Spleen (tissue), 11 donors: ENCODE data around the gene NT5C3A. TPM values are rescaled to one million over a fixed set of nuclear protein-coding genes. Genes with fewer than 3 reads are reported as not detected.
"Not testable (repeated sequence)": the region's sequence is repeated elsewhere in the genome, so short reads cannot be mapped to it uniquely, and the experiment has no call there.

ENCODE experiments used
- DNase-seq: peaks from one replicate; pipeline ENCODE4 v3.0.0-alpha.2; 2020
- H3K27ac ChIP-seq, 8 donors: fragments of 200-600 bp; sonication (generic) in 7 of 8; 1 replicate in 4 of 8; 2 replicates in 4 of 8; pipeline versions ENCODE4 v1.5.0 to v1.8.0; 2016 to 2021; ENCODE audit warnings: inconsistent platforms in 4 of 8, mild to moderate bottlenecking in 4 of 8, moderate library complexity in 1 of 8
- H3K27me3 ChIP-seq, 7 donors: fragments of 200-600 bp; sonication (generic) in 6 of 7; replicated peaks in 1 of 7; 1 replicate in 4 of 7; 2 replicates in 3 of 7; pipeline versions ENCODE4 v1.5.0 to v1.8.0; 2016 to 2021; ENCODE audit warnings: inconsistent platforms in 3 of 7, mild to moderate bottlenecking in 1 of 7
- H3K36me3 ChIP-seq, 6 donors: fragments of 200-600 bp; sonication (generic) in 5 of 6; 1 replicate in 4 of 6; 2 replicates in 2 of 6; pipeline versions ENCODE4 v1.5.0 to v1.8.0; 2016 to 2021; ENCODE audit warnings: inconsistent platforms in 2 of 6
- H3K4me1 ChIP-seq, 6 donors: fragments of 200-600 bp; sonication (generic) in 5 of 6; 1 replicate in 3 of 6; 2 replicates in 3 of 6; pipeline versions ENCODE4 v1.5.0 to v1.8.0; 2016 to 2021; ENCODE audit warnings: inconsistent platforms in 3 of 6
- H3K4me3 ChIP-seq, 8 donors: fragments of 200-600 bp; sonication (generic) in 7 of 8; 1 replicate in 4 of 8; 2 replicates in 4 of 8; pipeline versions ENCODE4 v1.5.0 to v1.8.0; 2016 to 2021; ENCODE audit warnings: inconsistent platforms in 4 of 8, mild to moderate bottlenecking in 4 of 8, moderate library complexity in 2 of 8
- H3K9me3 ChIP-seq, 8 donors: fragments of 200-600 bp; sonication (generic) in 7 of 8; 1 replicate in 4 of 8; 2 replicates in 4 of 8; pipeline versions ENCODE4 v1.5.0 to v1.8.0; 2016 to 2021; ENCODE audit warnings: inconsistent platforms in 4 of 8
- POLR2AphosphoS5 ChIP-seq, 3 donors: sonication (generic); formaldehyde crosslinking; IDR thresholded peaks; one replicate each; pipeline ENCODE4 v1.5.1; 2017; ENCODE audit warnings: antibody characterized with exemption in 3 of 3
- WGBS, 5 donors: extraction: QIAGEN DNeasy Blood & Tissue Kit in 3 of 5; methylation state at CpG; one replicate each; pipeline versions ENCODE4 v1.1.5 to v1.1.7; 2013 to 2018; 5-methylcytosine and 5-hydroxymethylcytosine counted together
- intact Hi-C: fragments of 100-400 bp; cut with DNase I; formaldehyde crosslinking; loops from one replicate; pipeline ENCODE4 v1.15.0; 2023; ENCODE audit warnings: low total_unique reads
- polyA plus RNA-seq, 3 donors: library from polyadenylated mRNA; stranded (reverse); fragments of 200-250 nt; gene quantifications; one replicate each; pipeline ENCODE4 v1.2.1, GENCODE V29; 2013
- total RNA-seq, 7 donors: library from RNA; depleted of rRNA in 3 of 7; stranded (reverse); fragments of >200 nt in 3 of 7; fragmentation: NEBNext Ultra II Directional in 4 of 7; extraction: Animal tissue kit (Norgen Biotek cat#: 25700) in 4 of 7; gene quantifications; one replicate each; pipeline versions ENCODE4 v1.1.0 to v1.2.1, GENCODE V29; 2016 to 2021
- donor health status: healthy with polysubstance abuse.
- donor health status: DM: no; HTN: no; CAD: no; lungs with moderate emphysema.
- donor health status: DM: no; HTN: no; CAD: no.
- donor health status: Bipolar disorder and iron deficiency.
- donor health status: healthy.
- donor health status: DM: no; HTN: no; CAD: no.
- donor health status: DM: yes; HTN: yes; CAD: no.

The NT5C3A gene
- total and polyA plus RNA-seq, 10 donors, result 30.5 to 81.8 (median 43.9) TPM

- H3K36me3 ChIP-seq, H3K9me3 ChIP-seq, intact Hi-C loops: not testable (repeated sequence)
- Histone ChIP-seq H3K4me3 (peak overlapping the region in 2 of 8 donors; percentile 10 to 30), H3K27ac (peak overlapping the region; percentile 42 to 83 (median 59)), H3K4me1 (peaks cover 0 to 20% (median 6%) of the 10 kb centered on the region in 6 donors), H3K27me3 (peaks cover 0 to 10% (median 0%) of the 10 kb centered on the region in 7 donors)
- TF ChIP-seq POLR2AphosphoS5 (IDR thresholded peaks at IDR 0.05), result peak in 2 of 3 donors; percentile 14 to 23
- WGBS, 5 donors, result 6 to 18% (median 9%) methylated on average over 14 of the region's 14 CpGs
- DNase-seq, result peak; percentile 73
Measured at GRCh38 chr7:32998361-32999171, 64.0 kb downstream of the NT5C3A start.

- intact Hi-C loops, DNase-seq, H3K36me3 ChIP-seq, H3K9me3 ChIP-seq: not testable (repeated sequence)
- Histone ChIP-seq H3K4me1 (peaks cover 0 to 20% (median 6%) of the 10 kb centered on the region in 6 donors), H3K4me3 (peak overlapping the region in 1 of 8 donors; percentile 30), H3K27ac (peak overlapping the region in 7 of 8 donors; percentile 47 to 83 (median 60)), H3K27me3 (peaks cover 0 to 10% (median 0%) of the 10 kb centered on the region in 7 donors)
- WGBS, 5 donors, result 37 to 68% (median 63%) methylated on average over 2 to 4 of the region's 4 CpGs
Measured at GRCh38 chr7:32997956-32998355, 64.6 kb downstream of the NT5C3A start.

- H3K27ac ChIP-seq, intact Hi-C loops: not testable (repeated sequence)
- WGBS, 5 donors, result 43 to 48% (median 44%) methylated on average over 6 of the region's 6 CpGs
Measured at GRCh38 chr7:32992750-32993149, 69.8 kb downstream of the NT5C3A start.

GRCh38 chr7:32991975-32992700, 70.4 kb downstream of the NT5C3A start:
- H3K9me3 ChIP-seq, result not testable (repeated sequence)

More at GRCh38 chr7:32992750-32993149, 69.8 kb downstream of the NT5C3A start:
- not testable (repeated sequence) for H3K4me3 ChIP-seq, H3K9me3 ChIP-seq, DNase-seq, H3K4me1 ChIP-seq, H3K27me3 ChIP-seq
- H3K36me3 ChIP-seq, result peaks cover 0 to 16% (median 0%) of the 10 kb centered on the region in 6 donors

DNA sequence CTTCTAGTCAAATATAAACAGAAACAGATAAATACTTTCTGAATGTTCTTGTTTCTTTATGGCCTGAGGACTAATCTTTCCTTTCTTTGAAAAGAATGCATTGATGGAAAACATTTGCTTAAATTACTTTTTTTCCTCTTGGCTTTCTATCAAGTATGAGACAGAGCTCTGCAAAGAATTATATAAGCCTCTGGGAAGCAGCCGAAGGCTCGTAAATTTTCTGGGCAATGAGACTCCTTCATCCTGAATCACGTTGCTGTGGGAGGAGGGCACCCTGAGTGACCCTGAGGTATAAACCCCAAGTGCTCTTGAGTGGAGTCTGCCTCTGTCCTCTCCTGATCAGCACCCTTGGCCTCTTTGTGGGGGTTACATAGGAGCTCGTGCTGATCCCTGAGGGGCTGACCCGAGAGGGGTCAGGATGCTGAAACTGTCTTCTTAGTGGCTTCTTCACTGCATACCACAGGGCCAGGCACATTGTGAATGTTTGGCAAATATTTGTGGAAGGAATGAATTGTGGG, 71.4 kb downstream of the NT5C3A start:
- peaks cover 0 to 16% (median 0%) of the 10 kb centered on the region in 6 donors for H3K36me3 ChIP-seq
- H3K27me3 ChIP-seq, H3K27ac ChIP-seq, H3K9me3 ChIP-seq, H3K4me1 ChIP-seq, DNase-seq, H3K4me3 ChIP-seq, intact Hi-C loops: not testable (repeated sequence)
- WGBS, 5 donors, result 20 to 71% (median 58%) methylated on average over 2 to 5 of the region's 5 CpGs

More at GRCh38 chr7:32991975-32992700, 70.4 kb downstream of the NT5C3A start:
- H3K4me3 ChIP-seq, H3K4me1 ChIP-seq, H3K27me3 ChIP-seq, intact Hi-C loops, DNase-seq, H3K27ac ChIP-seq: not testable (repeated sequence)
- 16 to 36% (median 19%) methylated on average over 6 to 9 of the region's 9 CpGs for WGBS, 5 donors
- peaks cover 0 to 16% (median 0%) of the 10 kb centered on the region in 6 donors for H3K36me3 ChIP-seq

GRCh38 chr7:32988148-32988547, 74.4 kb downstream of the NT5C3A start:
- H3K9me3 ChIP-seq, H3K4me1 ChIP-seq, H3K4me3 ChIP-seq, DNase-seq, intact Hi-C loops, H3K27me3 ChIP-seq: not testable (repeated sequence)
- WGBS, 5 donors, result 15 to 40% (median 29%) methylated on average over 4 to 8 of the region's 8 CpGs
- Histone ChIP-seq H3K36me3 (peaks cover 0 to 22% (median 0%) of the 10 kb centered on the region in 6 donors), H3K27ac (peak overlapping the region in 3 of 8 donors; percentile 38 to 69 (median 60))

GRCh38 chr7:32979902-32980301, 82.7 kb downstream of the NT5C3A start:
- H3K27me3 ChIP-seq, H3K4me1 ChIP-seq, DNase-seq, intact Hi-C loops, H3K4me3 ChIP-seq, H3K9me3 ChIP-seq, H3K27ac ChIP-seq: not testable (repeated sequence)
- H3K36me3 ChIP-seq, result peaks cover 0 to 13% (median 0%) of the 10 kb centered on the region in 6 donors
- WGBS, 5 donors, result 100% methylated on average over 1 of the region's 2 CpGs; no CpG with 5 or more reads in 4 of the 5 donors

GRCh38 chr7:32979246-32979645, 83.3 kb downstream of the NT5C3A start:
- H3K4me3 ChIP-seq, DNase-seq, H3K27me3 ChIP-seq, H3K27ac ChIP-seq, H3K9me3 ChIP-seq, intact Hi-C loops, H3K4me1 ChIP-seq: not testable (repeated sequence)
- 94 to 96% (median 95%) methylated on average over 6 of the region's 6 CpGs for WGBS, 5 donors
- H3K36me3 ChIP-seq, result peaks cover 0 to 13% (median 0%) of the 10 kb centered on the region in 6 donors
